SU-DHL-6 (cell line): ENCODE measurements around the gene XRCC2.

Experiments used
- EZH2phosphoT487 ChIP-seq: fragments of 200-600 bp; sonication (generic), shearing (Covaris generic); conservative IDR thresholded peaks from 2 replicates; pipeline ENCODE4 v1.6.1; 2018; ENCODE audit warnings: mild to moderate bottlenecking, antibody characterized with exemption, low read length, moderate library complexity, mixed read lengths
- TF ChIP-seq, protein P1 (sequence below): fragments of 200-600 bp; sonication (generic); IDR thresholded peaks from one replicate; pipeline ENCODE4 v1.5.1; 2017; ENCODE audit warnings: antibody characterized with exemption, mild to moderate bottlenecking, low read length, moderate library complexity; ENCODE audit not compliant: insufficient read depth, poor library complexity, severe bottlenecking

DNA sequence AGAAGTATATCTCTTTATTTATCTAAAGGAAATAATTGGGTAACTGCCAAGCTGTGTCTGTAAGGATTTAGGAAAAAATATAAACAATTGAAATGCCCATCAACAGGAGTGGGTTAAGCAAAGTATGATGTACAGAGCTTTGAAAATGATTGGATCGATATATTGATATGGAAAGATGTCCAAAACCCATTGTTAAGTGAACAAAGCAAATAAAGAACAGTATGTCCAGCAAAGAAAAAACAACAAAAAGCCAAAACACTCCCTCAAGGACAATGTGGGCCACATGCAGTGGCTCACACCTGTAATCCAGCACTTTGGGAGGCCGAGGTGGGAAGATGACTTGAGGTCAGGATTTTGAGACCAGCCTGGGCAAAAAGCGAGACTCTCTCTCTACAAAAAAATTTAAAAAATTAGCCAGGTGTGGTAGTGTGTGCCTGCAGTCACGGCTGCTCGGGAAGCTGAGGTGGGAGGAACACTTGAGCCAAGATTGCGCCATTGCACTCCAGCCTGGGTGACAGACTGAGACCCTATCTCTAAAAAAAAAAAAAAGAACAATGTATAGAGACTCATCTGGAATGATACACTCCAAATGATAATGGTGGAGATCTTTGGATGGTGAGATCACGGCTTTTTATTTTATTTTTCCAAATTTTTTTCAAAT, 37.9 kb downstream of the XRCC2 start:
- TF ChIP-seq, protein P1, sequence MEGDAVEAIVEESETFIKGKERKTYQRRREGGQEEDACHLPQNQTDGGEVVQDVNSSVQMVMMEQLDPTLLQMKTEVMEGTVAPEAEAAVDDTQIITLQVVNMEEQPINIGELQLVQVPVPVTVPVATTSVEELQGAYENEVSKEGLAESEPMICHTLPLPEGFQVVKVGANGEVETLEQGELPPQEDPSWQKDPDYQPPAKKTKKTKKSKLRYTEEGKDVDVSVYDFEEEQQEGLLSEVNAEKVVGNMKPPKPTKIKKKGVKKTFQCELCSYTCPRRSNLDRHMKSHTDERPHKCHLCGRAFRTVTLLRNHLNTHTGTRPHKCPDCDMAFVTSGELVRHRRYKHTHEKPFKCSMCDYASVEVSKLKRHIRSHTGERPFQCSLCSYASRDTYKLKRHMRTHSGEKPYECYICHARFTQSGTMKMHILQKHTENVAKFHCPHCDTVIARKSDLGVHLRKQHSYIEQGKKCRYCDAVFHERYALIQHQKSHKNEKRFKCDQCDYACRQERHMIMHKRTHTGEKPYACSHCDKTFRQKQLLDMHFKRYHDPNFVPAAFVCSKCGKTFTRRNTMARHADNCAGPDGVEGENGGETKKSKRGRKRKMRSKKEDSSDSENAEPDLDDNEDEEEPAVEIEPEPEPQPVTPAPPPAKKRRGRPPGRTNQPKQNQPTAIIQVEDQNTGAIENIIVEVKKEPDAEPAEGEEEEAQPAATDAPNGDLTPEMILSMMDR = no peak
- TF ChIP-seq EZH2phosphoT487 = no peak
